ENCODE results near the gene SEMA3E. TPM values are rescaled to one million over a fixed set of nuclear protein-coding genes. Genes with fewer than 3 reads are reported as not detected.

SEMA3E gene
- total RNA-seq, 2 donors from 2014 or later = 0.07 to 0.59 TPM

DNA sequence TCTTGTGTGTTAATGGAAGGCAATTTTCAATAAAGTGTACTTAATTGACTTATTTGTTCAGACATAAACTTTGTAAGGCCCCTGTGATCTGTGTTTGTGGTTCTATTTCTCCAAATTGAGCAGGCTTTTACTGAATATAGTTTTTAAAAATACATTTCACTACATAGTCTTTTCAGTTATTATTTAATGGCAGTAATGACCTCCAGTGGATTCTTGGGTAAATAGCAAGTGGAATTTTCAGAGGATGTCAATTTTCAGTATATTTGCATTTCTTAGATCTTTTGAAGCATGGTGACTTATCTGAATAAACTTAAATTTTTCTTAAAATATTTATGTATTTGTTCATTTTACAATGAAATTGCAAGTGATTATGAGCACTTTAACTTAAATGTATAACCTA lies 283.2 kb downstream of the SEMA3E start:
- no peak for TF ChIP-seq CTCF (IDR thresholded peaks at IDR 0.05)
- Histone ChIP-seq H3K4me1 (no peaks in the 10 kb centered on the region), H3K27ac (no peak overlapping the region), H3K27me3 (no peaks in the 10 kb centered on the region), H3K9me3 (no peaks in the 10 kb centered on the region), H3K4me3 (no peak overlapping the region), H3K36me3 (no peaks in the 10 kb centered on the region)
- no peak for DNase-seq (ENCODE audit: low spot score)

DNA sequence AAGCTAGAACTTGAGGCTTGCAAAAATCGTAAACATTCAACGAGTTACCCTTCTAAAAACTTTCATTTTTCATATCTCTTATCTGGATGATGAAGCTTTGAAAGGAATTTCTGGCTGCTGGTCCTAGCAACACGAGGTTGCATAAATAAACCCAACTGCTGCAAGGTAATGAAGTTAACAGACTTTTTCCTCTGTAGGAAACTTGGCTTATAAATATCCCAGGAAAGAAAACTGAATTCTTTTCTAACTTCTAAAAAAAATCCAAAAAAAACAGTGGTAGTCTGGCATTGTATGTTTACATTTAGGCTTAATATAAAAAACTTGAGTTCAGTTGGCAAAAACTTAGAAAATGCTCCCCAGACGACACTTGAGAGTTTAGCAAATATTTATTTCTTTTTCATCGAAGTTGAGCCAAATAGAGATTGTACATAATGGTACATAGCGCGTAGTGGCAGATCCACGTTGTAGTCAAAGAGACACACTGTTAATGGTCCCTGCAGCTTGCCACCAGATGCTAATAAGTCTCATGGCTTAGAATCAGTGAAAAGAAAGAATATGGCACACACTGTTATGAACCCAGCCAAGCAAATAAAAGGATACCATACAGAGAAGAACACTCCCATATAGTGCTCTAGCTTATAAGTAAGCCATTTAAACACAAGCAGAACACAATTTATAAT lies 285.9 kb downstream of the SEMA3E start:
- TF ChIP-seq CTCF (IDR thresholded peaks at IDR 0.05) = no peak
- H3K36me3 ChIP-seq = no peaks in the 10 kb centered on the region
- no peaks in the 10 kb centered on the region for H3K9me3 ChIP-seq
- DNase-seq (ENCODE audit: low spot score) = no peak
- no peaks in the 10 kb centered on the region for H3K27me3 ChIP-seq
- H3K27ac ChIP-seq = no peak overlapping the region
- H3K4me3 ChIP-seq = no peak overlapping the region
- no peaks in the 10 kb centered on the region for H3K4me1 ChIP-seq

DNA sequence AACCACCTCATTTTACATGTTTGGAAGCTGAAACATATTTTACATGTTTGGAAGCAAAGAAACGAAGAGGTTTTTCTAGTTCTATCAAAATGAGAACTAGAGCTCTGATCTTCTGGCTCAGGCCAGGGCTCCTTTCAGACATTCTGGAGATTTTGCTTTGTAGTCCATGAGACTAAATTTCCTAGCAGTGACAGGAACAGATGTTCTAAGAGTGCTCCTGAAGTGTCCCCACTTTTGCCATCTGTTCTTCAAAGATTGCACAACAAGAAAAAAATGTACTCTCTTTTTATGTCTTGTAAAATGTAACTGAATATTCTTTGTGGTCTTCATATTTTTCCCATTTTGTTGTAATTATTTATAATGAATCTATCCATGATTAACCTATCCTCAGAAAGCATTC lies 289.8 kb downstream of the SEMA3E start:
- no peak for TF ChIP-seq CTCF (IDR thresholded peaks at IDR 0.05)
- Histone ChIP-seq H3K27me3 (no peaks in the 10 kb centered on the region), H3K36me3 (no peaks in the 10 kb centered on the region), H3K27ac (no peak overlapping the region), H3K9me3 (no peaks in the 10 kb centered on the region), H3K4me3 (no peak overlapping the region), H3K4me1 (no peaks in the 10 kb centered on the region)
- no peak for DNase-seq (ENCODE audit: low spot score)

GRCh38 chr7:83355143-83355542 lies 293.8 kb downstream of the SEMA3E start:
- no peak for TF ChIP-seq CTCF (IDR thresholded peaks at IDR 0.05)
- peaks cover 0 to 3% of the 10 kb centered on the region in 2 donors for H3K9me3 ChIP-seq
- H3K27me3 ChIP-seq = no peaks in the 10 kb centered on the region
- no peaks in the 10 kb centered on the region for H3K4me1 ChIP-seq
- no peak for DNase-seq (ENCODE audit: low spot score)
- H3K27ac ChIP-seq = no peak overlapping the region
- H3K4me3 ChIP-seq = no peak overlapping the region
- no peaks in the 10 kb centered on the region for H3K36me3 ChIP-seq

DNA sequence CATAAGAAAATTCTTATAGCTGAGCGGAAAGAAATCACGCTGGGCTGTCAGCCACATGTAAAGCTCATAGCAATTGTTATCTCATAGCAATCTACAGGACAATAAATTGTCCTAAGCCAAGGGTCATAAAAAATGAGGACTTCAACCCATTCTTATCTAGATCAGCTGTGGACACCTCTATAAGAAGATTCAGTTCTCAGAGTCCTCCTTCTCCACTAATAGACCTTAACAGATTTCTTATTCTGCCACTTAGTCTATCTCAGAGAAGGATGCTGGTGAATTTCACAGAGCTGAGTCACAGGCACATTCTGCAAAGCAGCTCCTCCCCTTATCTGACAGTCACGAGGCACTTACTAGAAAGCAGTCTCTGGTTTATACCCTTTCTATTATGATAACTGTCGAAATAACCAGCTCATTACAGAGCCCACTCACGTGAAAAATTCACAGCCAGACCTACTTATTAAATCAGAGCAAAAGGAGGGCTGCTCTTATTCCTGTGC lies 300.9 kb downstream of the SEMA3E start:
- Histone ChIP-seq H3K4me3 (no peak overlapping the region), H3K36me3 (no peaks in the 10 kb centered on the region), H3K27me3 (no peaks in the 10 kb centered on the region), H3K27ac (no peak overlapping the region), H3K4me1 (no peaks in the 10 kb centered on the region), H3K9me3 (peaks cover 0 to 5% of the 10 kb centered on the region in 2 donors)
- no peak for DNase-seq (ENCODE audit: low spot score)
- TF ChIP-seq CTCF (IDR thresholded peaks at IDR 0.05) = no peak

GRCh38 chr7:83339907-83340306 lies 309.0 kb downstream of the SEMA3E start:
- H3K4me3 ChIP-seq = no peak overlapping the region
- no peaks in the 10 kb centered on the region for H3K36me3 ChIP-seq
- DNase-seq (ENCODE audit: low spot score) = no peak
- no peak for TF ChIP-seq CTCF (IDR thresholded peaks at IDR 0.05)
- no peak overlapping the region for H3K27ac ChIP-seq
- no peaks in the 10 kb centered on the region for H3K9me3 ChIP-seq
- H3K4me1 ChIP-seq = no peaks in the 10 kb centered on the region
- no peaks in the 10 kb centered on the region for H3K27me3 ChIP-seq

All from right atrium auricular region (tissue), 2 donors.